Measurements from ENCODE around the gene ITGA3. TPM values are rescaled to one million over a fixed set of nuclear protein-coding genes. Genes with fewer than 3 reads are reported as not detected.
A peak's percentile ranks its signal among the peaks of the same experiment; 100 is the strongest.

Gene ITGA3
- 10 to 100 TPM; 39.0 to 66.3 (median 46.6) TPM for polyA plus RNA-seq (ENCODE audit: insufficient read depth in 1 of 5, insufficient read length in 5 of 5, low replicate concordance in 1 of 5)
- long read RNA-seq, donor 1, full-length matches to known transcripts, result 8 of 34 reads
- long read RNA-seq, donor 1, partial matches to known transcripts, result 26 of 34 reads
- long read RNA-seq, donor 1, other reads (novel, unspliced or antisense), result 0 of 34 reads
- long read RNA-seq, donor 2, full-length matches to known transcripts, result 1 of 1 reads
- long read RNA-seq, donor 2, partial matches to known transcripts, result 0 of 1 reads
- long read RNA-seq, donor 2, other reads (novel, unspliced or antisense), result 0 of 1 reads
- long read RNA-seq, donor 3, full-length matches to known transcripts, result 5 of 5 reads
- long read RNA-seq, donor 3, partial matches to known transcripts, result 0 of 5 reads
- long read RNA-seq, donor 3, other reads (novel, unspliced or antisense), result 0 of 5 reads
- long read RNA-seq, donor 4, partial matches to known transcripts, result 8 of 13 reads
- long read RNA-seq, donor 4, other reads (novel, unspliced or antisense), result 0 of 13 reads
- long read RNA-seq, donor 5, partial matches to known transcripts, result 14 of 20 reads
- long read RNA-seq, donor 5, other reads (novel, unspliced or antisense), result 0 of 20 reads
- long read RNA-seq, donor 6, full-length matches to known transcripts, result 12 of 12 reads
- long read RNA-seq, donor 6, partial matches to known transcripts, result 0 of 12 reads
- long read RNA-seq, donor 6, other reads (novel, unspliced or antisense), result 0 of 12 reads
- long read RNA-seq, donor 7, transcript ITGA3-208 (3 exons, 3,055 nt), result major isoform, 8 of 17 reads
- long read RNA-seq, donor 7, transcript ITGA3-214 (2 exons, 860 nt), result minor isoform, 7 of 17 reads
- long read RNA-seq, donor 7, partial matches to known transcripts, result 0 of 17 reads
- long read RNA-seq, donor 7, other reads (novel, unspliced or antisense), result 0 of 17 reads
- long read RNA-seq, donor 8, full-length matches to known transcripts, result 3 of 3 reads
- long read RNA-seq, donor 8, partial matches to known transcripts, result 0 of 3 reads
- long read RNA-seq, donor 8, other reads (novel, unspliced or antisense), result 0 of 3 reads

DNA sequence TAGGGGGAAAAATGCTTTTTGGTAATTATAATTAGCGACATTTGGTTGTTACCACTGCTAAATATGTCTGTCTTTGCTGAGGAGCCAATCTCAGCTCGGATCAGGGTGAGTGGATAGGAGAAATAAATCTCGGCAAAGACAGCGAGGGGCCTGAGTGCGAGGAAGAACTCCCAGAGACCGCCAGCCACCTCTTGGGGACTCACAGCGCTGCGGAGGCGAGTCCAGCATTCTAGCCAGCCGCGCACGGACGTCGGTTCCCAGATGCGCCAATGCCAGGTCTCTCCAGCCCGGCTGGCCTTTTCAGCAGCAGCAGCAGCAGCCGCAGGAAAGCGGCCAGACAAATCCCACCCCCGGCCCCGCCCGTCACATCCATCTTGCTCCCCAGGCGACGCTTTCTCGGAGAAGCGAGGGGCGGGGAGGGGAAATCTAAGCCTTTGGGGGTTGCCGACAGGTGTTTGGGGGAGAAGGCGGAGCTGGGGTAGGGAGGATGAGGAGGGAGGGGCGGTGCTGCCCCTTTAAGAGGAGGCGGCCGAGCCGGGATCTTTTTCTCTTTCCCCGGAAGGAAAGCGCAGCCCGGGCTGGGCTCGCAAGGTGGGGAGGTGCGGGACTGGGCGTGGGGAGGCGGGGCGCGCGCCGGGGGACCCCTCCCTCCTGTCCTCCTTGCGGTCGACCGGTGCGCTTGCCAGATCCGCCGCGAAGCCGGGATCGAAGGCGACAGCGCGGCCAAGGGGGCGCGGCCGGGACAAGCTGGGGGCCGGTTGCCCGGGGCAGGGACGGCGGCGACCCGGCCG lies at the start of gene ITGA3:
TSS of gene ITGA3 (plus strand) at position 685 of the 791 bp plus-strand sequence. CDS start 330 bp downstream, outside the sequence.
- DNase-seq, result no peak

GRCh38 chr17:50009282-50009681 lies 46.6 kb upstream of the ITGA3 start:
- DNase-seq, result no peak

GRCh38 chr17:50013079-50013478 lies 42.8 kb upstream of the ITGA3 start:
- DNase-seq, result no peak

- no peak for DNase-seq
Observed at GRCh38 chr17:50014471-50015088, 41.3 kb upstream of the ITGA3 start.

GRCh38 chr17:50015146-50015545 lies 40.8 kb upstream of the ITGA3 start:
- DNase-seq, result no peak

GRCh38 chr17:50018909-50019308 lies 37.0 kb upstream of the ITGA3 start:
- DNase-seq, result no peak

DNA sequence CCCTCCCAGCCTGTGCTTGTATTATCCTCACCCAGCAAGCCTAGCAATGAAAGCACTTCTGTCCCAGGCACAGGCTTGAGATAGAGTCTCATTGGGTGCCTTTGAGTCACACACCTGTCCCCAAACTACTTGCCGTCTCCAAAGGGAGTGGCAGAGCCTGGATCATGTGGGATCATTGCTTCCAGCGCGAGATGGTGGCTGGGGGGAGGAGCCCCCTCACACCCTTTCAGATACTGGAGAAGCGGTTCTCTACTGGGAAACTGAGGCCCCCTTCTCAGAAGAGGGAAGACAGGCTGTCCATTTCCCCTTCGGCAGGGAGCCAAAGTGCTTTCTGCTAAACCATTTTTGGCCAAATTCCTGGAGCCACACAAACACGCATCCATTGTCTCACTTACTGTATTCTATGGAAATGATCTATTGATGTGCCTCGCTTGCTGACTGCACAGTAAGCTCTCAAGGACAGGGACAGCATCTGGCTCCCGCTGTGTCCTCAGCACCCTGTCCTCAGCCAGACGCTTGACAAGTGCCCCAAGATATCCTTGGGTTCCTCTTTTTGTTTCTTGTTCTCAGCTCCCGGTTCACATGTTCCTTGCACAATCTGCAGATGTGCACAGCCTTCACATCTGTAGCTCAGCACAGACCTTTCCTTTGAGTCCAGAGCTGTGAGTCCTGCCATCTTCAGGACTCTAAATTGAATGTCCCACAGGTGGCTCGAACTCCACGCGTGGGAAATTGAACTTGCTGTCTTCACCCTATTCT lies 34.9 kb upstream of the ITGA3 start:
- no peak for DNase-seq

DNA sequence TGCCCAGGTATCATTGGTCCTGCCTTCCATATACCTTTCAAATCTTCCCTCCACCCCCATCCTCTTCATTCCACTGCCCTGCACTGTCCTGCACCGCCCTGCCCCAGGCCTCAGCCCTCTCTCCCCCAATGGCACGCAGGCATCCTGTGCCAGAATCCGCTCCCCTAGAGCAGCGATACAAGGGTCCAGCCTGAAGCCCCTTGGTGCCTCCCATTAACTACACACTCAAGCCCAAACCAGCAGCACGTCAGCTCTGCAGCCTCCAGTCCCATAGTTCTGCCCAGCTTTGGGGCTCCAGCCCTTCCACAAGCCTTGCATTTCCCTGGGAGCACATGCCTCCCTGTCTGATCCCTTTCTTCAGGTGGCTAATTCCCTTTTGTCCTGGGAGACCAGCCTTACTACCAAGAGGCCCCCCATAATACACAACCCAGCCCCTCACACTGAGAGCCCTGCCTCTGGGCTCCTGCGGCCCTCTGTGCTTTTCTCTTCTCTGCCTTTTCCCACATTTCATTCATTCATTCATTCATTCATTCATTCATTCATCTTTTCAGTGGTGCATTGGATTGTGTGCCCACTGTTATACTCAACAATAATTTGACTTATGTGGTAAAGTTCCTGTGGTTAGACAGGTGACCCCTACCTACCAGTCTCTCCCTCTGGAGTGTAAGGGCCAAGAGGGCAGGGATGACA lies 34.1 kb upstream of the ITGA3 start:
- DNase-seq, result no peak

- no peak for DNase-seq
Observed at GRCh38 chr17:50022463-50023130, 33.3 kb upstream of the ITGA3 start.

DNA sequence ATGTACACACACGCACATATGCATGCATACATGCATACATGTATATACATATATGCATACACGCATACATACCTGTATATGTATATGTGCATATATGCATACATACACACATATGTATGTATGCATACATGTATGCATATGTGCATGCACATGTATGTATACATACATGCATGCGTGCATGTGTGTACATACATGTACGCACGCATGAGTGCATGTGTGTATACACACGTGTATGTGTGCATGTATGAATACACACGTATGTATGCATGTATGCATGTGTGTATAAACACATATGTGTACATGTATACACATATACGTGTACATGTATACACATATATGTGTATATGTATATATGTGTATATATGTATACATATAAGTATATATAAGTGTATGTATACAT lies 32.4 kb upstream of the ITGA3 start:
- no peak for DNase-seq

DNA sequence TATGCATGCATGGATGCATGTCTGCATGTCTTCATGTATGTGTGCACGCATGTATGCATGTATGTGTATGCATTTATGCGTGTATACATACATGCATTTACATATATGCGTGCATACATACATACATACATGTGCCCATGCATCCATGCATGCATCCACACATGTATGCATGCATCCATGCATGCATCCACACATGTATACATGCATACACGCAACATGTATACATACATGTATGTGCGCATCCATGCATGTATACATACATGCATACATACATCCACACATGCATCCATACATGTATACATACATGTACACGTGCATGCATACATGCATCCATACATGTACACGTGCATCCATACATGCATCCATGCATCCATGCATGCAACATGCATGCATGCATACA lies 31.1 kb upstream of the ITGA3 start:
- DNase-seq, result no peak

- no peak for DNase-seq
Observed at GRCh38 chr17:50026046-50026675, 29.7 kb upstream of the ITGA3 start.

GRCh38 chr17:50026837-50027171 lies 29.1 kb upstream of the ITGA3 start:
- DNase-seq, result peak; percentile 70 to 75

GRCh38 chr17:50027172-50027880 lies 28.6 kb upstream of the ITGA3 start:
- DNase-seq, result no peak

GRCh38 chr17:50027881-50028735 lies 27.8 kb upstream of the ITGA3 start:
- DNase-seq, result no peak

- DNase-seq, result no peak
Observed at GRCh38 chr17:50028736-50029120, 27.2 kb upstream of the ITGA3 start.

GRCh38 chr17:50029185-50029584 lies 26.7 kb upstream of the ITGA3 start:
- no peak for DNase-seq
